Neural progenitor cell (in vitro differentiated cells): Measurements from ENCODE around the gene RASAL3. TPM values are rescaled to one million over a fixed set of nuclear protein-coding genes. Genes with fewer than 3 reads are reported as not detected.

ENCODE experiments used
- DNase-seq: peaks from one replicate; pipeline ENCODE4 v3.0.0-alpha.2; 2016; ENCODE audit warnings: low spot score
- H2AFZ ChIP-seq: fragments of 200-600 bp; sonication (generic); replicated peaks from 2 replicates; pipeline ENCODE4 v1.6.1; 2016; ENCODE audit warnings: antibody characterized with exemption
- H3F3A ChIP-seq: fragments of 200-600 bp; sonication (generic); 2 replicates; pipeline ENCODE4 v1.6.1; 2016; ENCODE audit warnings: antibody characterized with exemption, low read depth
- H3K27ac ChIP-seq: fragments of 200-600 bp; sonication (generic); 2 replicates; pipeline ENCODE4 v1.5.1; 2016; ENCODE audit warnings: mild to moderate bottlenecking
- H3K27me3 ChIP-seq: fragments of 200-600 bp; sonication (generic); 2 replicates; pipeline ENCODE4 v1.6.1; 2016; ENCODE audit warnings: mild to moderate bottlenecking, moderate library complexity
- H3K36me3 ChIP-seq: fragments of 200-600 bp; sonication (generic); 2 replicates; pipeline ENCODE4 v1.5.1; 2016
- H3K4me1 ChIP-seq: fragments of 200-600 bp; sonication (generic); 2 replicates; pipeline ENCODE4 v1.6.1; 2016; ENCODE audit warnings: mixed run types
- H3K4me2 ChIP-seq: fragments of 200-600 bp; sonication (generic); 2 replicates; pipeline ENCODE4 v1.6.1; 2016
- H3K4me3 ChIP-seq: fragments of 200-600 bp; sonication (generic); 2 replicates; pipeline ENCODE4 v1.5.1; 2016
- H3K79me2 ChIP-seq: fragments of 200-600 bp; sonication (generic); 2 replicates; pipeline ENCODE4 v1.6.1; 2016; ENCODE audit warnings: low read depth
- H3K9ac ChIP-seq: fragments of 200-600 bp; sonication (generic); 2 replicates; pipeline ENCODE4 v1.6.1; 2016
- H3K9me3 ChIP-seq: fragments of 200-600 bp; sonication (generic); 2 replicates; pipeline ENCODE4 v1.5.1; 2016; ENCODE audit warnings: low read depth
- H4K20me1 ChIP-seq: fragments of 200-600 bp; sonication (generic); 2 replicates; pipeline ENCODE4 v1.6.1; 2016; ENCODE audit warnings: low read depth
- H3K27ac Mint-ChIP-seq: 3 replicates; pipeline ENCODE4 v1.8.0; 2021; ENCODE audit warnings: mixed read lengths
- H3K27me3 Mint-ChIP-seq: 2 replicates; pipeline ENCODE4 v1.8.0; 2022; ENCODE audit warnings: low read depth, mild to moderate bottlenecking, inconsistent platforms, moderate library complexity, mixed read lengths; ENCODE audit not compliant: insufficient read depth
- H3K36me3 Mint-ChIP-seq: 3 replicates; pipeline ENCODE4 v1.8.0; 2021; ENCODE audit warnings: mixed read lengths
- H3K4me1 Mint-ChIP-seq: 3 replicates; pipeline ENCODE4 v1.8.0; 2021; ENCODE audit warnings: mixed read lengths
- H3K4me3 Mint-ChIP-seq: 3 replicates; pipeline ENCODE4 v1.8.0; 2021; ENCODE audit warnings: mild to moderate bottlenecking, moderate library complexity, mixed read lengths
- H3K9me3 Mint-ChIP-seq: 3 replicates; pipeline ENCODE4 v1.8.0; 2020; ENCODE audit warnings: mixed read lengths
- CTCF ChIP-seq: fragments of 200-600 bp; sonication (generic); IDR thresholded peaks from 2 replicates; pipeline ENCODE4 v1.5.1; 2017; ENCODE audit warnings: antibody characterized with exemption, mild to moderate bottlenecking
- EZH2 ChIP-seq: fragments of 200-600 bp; sonication (generic); IDR thresholded peaks from 2 replicates; pipeline ENCODE4 v1.6.1; 2017; ENCODE audit warnings: antibody characterized with exemption, mild to moderate bottlenecking, moderate library complexity
- EZH2phosphoT487 ChIP-seq: fragments of 200-600 bp; sonication (generic); IDR thresholded peaks from 2 replicates; pipeline ENCODE4 v1.6.1; 2017; ENCODE audit warnings: antibody characterized with exemption
- total RNA-seq: library from RNA; depleted of rRNA; stranded (reverse); fragments of >200 nt; gene quantifications from 2 replicates; pipeline ENCODE4 v1.2.3, GENCODE V29; 2015; ENCODE audit warnings: low replicate concordance

The RASAL3 gene
- total RNA-seq, 1 donor from 2014 or later = not detected

GRCh38 chr19:15433519-15434069 lies 30.8 kb downstream of the RASAL3 start:
- no peaks in the 10 kb centered on the region for H3K9me3 Mint-ChIP-seq
- Histone ChIP-seq H3K27me3 (no peaks in the 10 kb centered on the region), H4K20me1 (peaks cover 27% of the 10 kb centered on the region), H3K9me3 (no peaks in the 10 kb centered on the region), H3F3A (peaks cover 11% of the 10 kb centered on the region), H3K4me3 (peak overlapping the region; percentile 97), H3K27ac (no peak overlapping the region), H3K4me1 (peaks cover 5% of the 10 kb centered on the region), H3K4me2 (peak overlapping the region; percentile 75), H3K9ac (no peak overlapping the region), H2AFZ (peak overlapping the region; percentile 99), H3K79me2 (peaks cover 36% of the 10 kb centered on the region), H3K36me3 (no peaks in the 10 kb centered on the region)
- TF ChIP-seq EZH2 (no peak), EZH2phosphoT487 (no peak), CTCF (no peak)
- peaks cover 8% of the 10 kb centered on the region for H3K27me3 Mint-ChIP-seq
- H3K4me3 Mint-ChIP-seq = peak overlapping the region; percentile 96
- H3K27ac Mint-ChIP-seq = peak overlapping the region; percentile 64
- peaks cover 24% of the 10 kb centered on the region for H3K4me1 Mint-ChIP-seq
- peaks cover 5% of the 10 kb centered on the region for H3K36me3 Mint-ChIP-seq
- no peak for DNase-seq

GRCh38 chr19:15432629-15433518 lies 31.5 kb downstream of the RASAL3 start:
- DNase-seq = peak; percentile 97
- no peaks in the 10 kb centered on the region for H3K36me3 ChIP-seq
- Mint-ChIP-seq H3K36me3 (peaks cover 5% of the 10 kb centered on the region), H3K4me3 (peak overlapping the region; percentile 96), H3K27ac (peak overlapping the region; percentile 64), H3K4me1 (peaks cover 24% of the 10 kb centered on the region), H3K9me3 (no peaks in the 10 kb centered on the region), H3K27me3 (peaks cover 9% of the 10 kb centered on the region)
- H3K4me1 ChIP-seq = peaks cover 5% of the 10 kb centered on the region
- TF ChIP-seq EZH2phosphoT487 (no peak), EZH2 (no peak), CTCF (no peak)
- peak overlapping the region; percentile 99 for H2AFZ ChIP-seq
- no peaks in the 10 kb centered on the region for H3K9me3 ChIP-seq
- H3K79me2 ChIP-seq = peaks cover 36% of the 10 kb centered on the region
- peak overlapping the region; percentile 75 for H3K4me2 ChIP-seq
- peak overlapping the region; percentile 97 for H3K4me3 ChIP-seq
- H3K27ac ChIP-seq = peak overlapping the region; percentile 15
- no peaks in the 10 kb centered on the region for H3K27me3 ChIP-seq
- H3K9ac ChIP-seq = no peak overlapping the region
- H4K20me1 ChIP-seq = peaks cover 27% of the 10 kb centered on the region
- H3F3A ChIP-seq = peaks cover 11% of the 10 kb centered on the region

- H4K20me1 ChIP-seq = peaks cover 27% of the 10 kb centered on the region
- no peaks in the 10 kb centered on the region for H3K27me3 ChIP-seq
- peak; percentile 47 for DNase-seq
- no peak overlapping the region for H3K27ac ChIP-seq
- H3K9ac ChIP-seq = peak overlapping the region; percentile 98
- no peaks in the 10 kb centered on the region for H3K9me3 Mint-ChIP-seq
- no peak overlapping the region for H2AFZ ChIP-seq
- no peaks in the 10 kb centered on the region for H3K36me3 ChIP-seq
- H3K27ac Mint-ChIP-seq = peak overlapping the region; percentile 97
- peaks cover 10% of the 10 kb centered on the region for H3K36me3 Mint-ChIP-seq
- TF ChIP-seq EZH2phosphoT487 (no peak), CTCF (no peak), EZH2 (no peak)
- peaks cover 24% of the 10 kb centered on the region for H3K4me1 Mint-ChIP-seq
- peak overlapping the region; percentile 100 for H3K4me3 ChIP-seq
- H3K4me2 ChIP-seq = peak overlapping the region; percentile 95
- peaks cover 7% of the 10 kb centered on the region for H3K27me3 Mint-ChIP-seq
- H3K9me3 ChIP-seq = no peaks in the 10 kb centered on the region
- H3F3A ChIP-seq = peaks cover 11% of the 10 kb centered on the region
- H3K4me3 Mint-ChIP-seq = peak overlapping the region; percentile 98
- peaks cover 36% of the 10 kb centered on the region for H3K79me2 ChIP-seq
- peaks cover 5% of the 10 kb centered on the region for H3K4me1 ChIP-seq
These were observed 32.3 kb downstream of the RASAL3 start for GRCh38 chr19:15432018-15432494.
